Panc1 (cell line): ENCODE results near the gene DST.

Experiments
- POLR2AphosphoS5 ChIP-seq: IDR thresholded peaks from 2 replicates; pipeline ENCODE4 v1.6.1; 2012; ENCODE audit warnings: mild to moderate bottlenecking, low read depth, low read length, moderate library complexity
- SIN3A ChIP-seq: IDR thresholded peaks from 2 replicates; pipeline ENCODE4 v1.6.1; 2012; ENCODE audit warnings: low read depth, mild to moderate bottlenecking, low read length, moderate library complexity, borderline replicate concordance; ENCODE audit not compliant: insufficient read depth
- TF ChIP-seq, protein P1 (sequence below): fragments of 450-650 bp; IDR thresholded peaks from 2 replicates; pipeline ENCODE4 v1.5.1; 2017; ENCODE audit warnings: mild to moderate bottlenecking
- TF ChIP-seq, protein P2 (sequence below), 2 experiments: IDR thresholded peaks; 2 replicates each; pipeline ENCODE4 v1.6.1; 2011 to 2012; ENCODE audit warnings: low read depth in 2 of 2, control low read depth in 1 of 2, low read length in 1 of 2, mild to moderate bottlenecking in 1 of 2, moderate library complexity in 1 of 2; ENCODE audit not compliant: insufficient read depth in 1 of 2

GRCh38 chr6:56644366-56644765 lies 1.7 kb upstream of the DST start:
- no peak for TF ChIP-seq SIN3A
- TF ChIP-seq, protein P1, sequence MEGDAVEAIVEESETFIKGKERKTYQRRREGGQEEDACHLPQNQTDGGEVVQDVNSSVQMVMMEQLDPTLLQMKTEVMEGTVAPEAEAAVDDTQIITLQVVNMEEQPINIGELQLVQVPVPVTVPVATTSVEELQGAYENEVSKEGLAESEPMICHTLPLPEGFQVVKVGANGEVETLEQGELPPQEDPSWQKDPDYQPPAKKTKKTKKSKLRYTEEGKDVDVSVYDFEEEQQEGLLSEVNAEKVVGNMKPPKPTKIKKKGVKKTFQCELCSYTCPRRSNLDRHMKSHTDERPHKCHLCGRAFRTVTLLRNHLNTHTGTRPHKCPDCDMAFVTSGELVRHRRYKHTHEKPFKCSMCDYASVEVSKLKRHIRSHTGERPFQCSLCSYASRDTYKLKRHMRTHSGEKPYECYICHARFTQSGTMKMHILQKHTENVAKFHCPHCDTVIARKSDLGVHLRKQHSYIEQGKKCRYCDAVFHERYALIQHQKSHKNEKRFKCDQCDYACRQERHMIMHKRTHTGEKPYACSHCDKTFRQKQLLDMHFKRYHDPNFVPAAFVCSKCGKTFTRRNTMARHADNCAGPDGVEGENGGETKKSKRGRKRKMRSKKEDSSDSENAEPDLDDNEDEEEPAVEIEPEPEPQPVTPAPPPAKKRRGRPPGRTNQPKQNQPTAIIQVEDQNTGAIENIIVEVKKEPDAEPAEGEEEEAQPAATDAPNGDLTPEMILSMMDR = no peak
- TF ChIP-seq POLR2AphosphoS5 = no peak
- TF ChIP-seq, protein P2, sequence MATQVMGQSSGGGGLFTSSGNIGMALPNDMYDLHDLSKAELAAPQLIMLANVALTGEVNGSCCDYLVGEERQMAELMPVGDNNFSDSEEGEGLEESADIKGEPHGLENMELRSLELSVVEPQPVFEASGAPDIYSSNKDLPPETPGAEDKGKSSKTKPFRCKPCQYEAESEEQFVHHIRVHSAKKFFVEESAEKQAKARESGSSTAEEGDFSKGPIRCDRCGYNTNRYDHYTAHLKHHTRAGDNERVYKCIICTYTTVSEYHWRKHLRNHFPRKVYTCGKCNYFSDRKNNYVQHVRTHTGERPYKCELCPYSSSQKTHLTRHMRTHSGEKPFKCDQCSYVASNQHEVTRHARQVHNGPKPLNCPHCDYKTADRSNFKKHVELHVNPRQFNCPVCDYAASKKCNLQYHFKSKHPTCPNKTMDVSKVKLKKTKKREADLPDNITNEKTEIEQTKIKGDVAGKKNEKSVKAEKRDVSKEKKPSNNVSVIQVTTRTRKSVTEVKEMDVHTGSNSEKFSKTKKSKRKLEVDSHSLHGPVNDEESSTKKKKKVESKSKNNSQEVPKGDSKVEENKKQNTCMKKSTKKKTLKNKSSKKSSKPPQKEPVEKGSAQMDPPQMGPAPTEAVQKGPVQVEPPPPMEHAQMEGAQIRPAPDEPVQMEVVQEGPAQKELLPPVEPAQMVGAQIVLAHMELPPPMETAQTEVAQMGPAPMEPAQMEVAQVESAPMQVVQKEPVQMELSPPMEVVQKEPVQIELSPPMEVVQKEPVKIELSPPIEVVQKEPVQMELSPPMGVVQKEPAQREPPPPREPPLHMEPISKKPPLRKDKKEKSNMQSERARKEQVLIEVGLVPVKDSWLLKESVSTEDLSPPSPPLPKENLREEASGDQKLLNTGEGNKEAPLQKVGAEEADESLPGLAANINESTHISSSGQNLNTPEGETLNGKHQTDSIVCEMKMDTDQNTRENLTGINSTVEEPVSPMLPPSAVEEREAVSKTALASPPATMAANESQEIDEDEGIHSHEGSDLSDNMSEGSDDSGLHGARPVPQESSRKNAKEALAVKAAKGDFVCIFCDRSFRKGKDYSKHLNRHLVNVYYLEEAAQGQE (IDR thresholded peaks at IDR 0.05; ENCODE audit: insufficient read depth in 1 of 2, low read depth in 2 of 2, low read length in 1 of 2) = no peak
